ENCODE measurements around the gene APOM. TPM values are rescaled to one million over a fixed set of nuclear protein-coding genes. Genes with fewer than 3 reads are reported as not detected.

Gene APOM
- total RNA-seq, 1 donor from 2014 or later: 2.6 TPM

DNA sequence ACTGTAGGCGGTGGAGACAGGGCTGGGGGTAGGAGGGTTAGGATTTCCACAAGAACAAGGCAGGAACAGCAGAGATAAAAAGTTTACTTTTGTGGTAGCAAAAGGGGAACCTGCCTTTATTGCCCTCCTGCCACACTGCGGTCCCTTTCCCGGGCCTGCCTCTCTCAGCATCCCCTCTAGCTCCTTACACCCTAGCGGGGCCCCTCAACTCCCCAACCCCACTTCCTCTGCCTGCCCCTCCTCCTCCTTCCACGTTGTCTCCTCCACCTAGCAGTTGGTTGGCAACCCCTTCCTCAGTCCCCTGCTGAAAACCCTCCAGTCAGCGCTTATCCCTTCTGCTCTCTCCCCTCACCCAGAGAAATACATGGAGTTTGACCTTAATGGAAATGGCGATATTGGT, 39.9 kb upstream of the APOM start:
- no peaks in the 10 kb centered on the region for H3K4me1 ChIP-seq
- no peaks in the 10 kb centered on the region for H3K9me3 Mint-ChIP-seq
- peaks cover 7% of the 10 kb centered on the region for H3K79me2 ChIP-seq (ENCODE audit: low read depth)
- H3K27me3 ChIP-seq: no peaks in the 10 kb centered on the region
- peaks cover 4% of the 10 kb centered on the region for H3K27me3 Mint-ChIP-seq (ENCODE audit: insufficient read depth, low read depth)
- no peaks in the 10 kb centered on the region for H3K36me3 Mint-ChIP-seq
- H3K36me3 ChIP-seq: no peaks in the 10 kb centered on the region
- no peak overlapping the region for H3K9ac ChIP-seq
- H3K4me1 Mint-ChIP-seq: peaks cover 16% of the 10 kb centered on the region
- H3K4me3 Mint-ChIP-seq: no peak overlapping the region
- no peak overlapping the region for H3K27ac Mint-ChIP-seq
- H3K4me3 ChIP-seq: no peak overlapping the region
- H3K4me2 ChIP-seq: no peak overlapping the region
- no peak for DNase-seq (ENCODE audit: low spot score)
- no peaks in the 10 kb centered on the region for H3K9me3 ChIP-seq (ENCODE audit: low read depth)
- H3K27ac ChIP-seq: no peak overlapping the region
- H2AFZ ChIP-seq (replicated peaks): no peak overlapping the region
- peaks cover 20% of the 10 kb centered on the region for H3F3A ChIP-seq (ENCODE audit: low read depth)
- no peaks in the 10 kb centered on the region for H4K20me1 ChIP-seq (ENCODE audit: low read depth)
- TF ChIP-seq CTCF (IDR thresholded peaks at IDR 0.05) (no peak), EZH2 (IDR thresholded peaks at IDR 0.05) (no peak), EZH2phosphoT487 (IDR thresholded peaks at IDR 0.05) (no peak)

GRCh38 chr6:31617010-31617409, 38.7 kb upstream of the APOM start:
- H2AFZ ChIP-seq (replicated peaks): no peak overlapping the region
- Mint-ChIP-seq H3K36me3 (no peaks in the 10 kb centered on the region), H3K9me3 (no peaks in the 10 kb centered on the region), H3K27me3 (ENCODE audit: insufficient read depth, low read depth) (peaks cover 4% of the 10 kb centered on the region), H3K4me3 (no peak overlapping the region), H3K27ac (peak overlapping the region; percentile 24), H3K4me1 (peaks cover 21% of the 10 kb centered on the region)
- H3K36me3 ChIP-seq: no peaks in the 10 kb centered on the region
- no peak overlapping the region for H3K4me3 ChIP-seq
- peaks cover 19% of the 10 kb centered on the region for H3K79me2 ChIP-seq (ENCODE audit: low read depth)
- no peak overlapping the region for H3K4me2 ChIP-seq
- H3K27ac ChIP-seq: no peak overlapping the region
- H3F3A ChIP-seq (ENCODE audit: low read depth): peaks cover 26% of the 10 kb centered on the region
- H3K9ac ChIP-seq: no peak overlapping the region
- DNase-seq (ENCODE audit: low spot score): no peak
- H3K4me1 ChIP-seq: peaks cover under 1% of the 10 kb centered on the region
- H3K9me3 ChIP-seq (ENCODE audit: low read depth): no peaks in the 10 kb centered on the region
- H3K27me3 ChIP-seq: no peaks in the 10 kb centered on the region
- peaks cover 1% of the 10 kb centered on the region for H4K20me1 ChIP-seq (ENCODE audit: low read depth)
- TF ChIP-seq EZH2phosphoT487 (IDR thresholded peaks at IDR 0.05) (no peak), EZH2 (IDR thresholded peaks at IDR 0.05) (no peak), CTCF (IDR thresholded peaks at IDR 0.05) (no peak)

DNA sequence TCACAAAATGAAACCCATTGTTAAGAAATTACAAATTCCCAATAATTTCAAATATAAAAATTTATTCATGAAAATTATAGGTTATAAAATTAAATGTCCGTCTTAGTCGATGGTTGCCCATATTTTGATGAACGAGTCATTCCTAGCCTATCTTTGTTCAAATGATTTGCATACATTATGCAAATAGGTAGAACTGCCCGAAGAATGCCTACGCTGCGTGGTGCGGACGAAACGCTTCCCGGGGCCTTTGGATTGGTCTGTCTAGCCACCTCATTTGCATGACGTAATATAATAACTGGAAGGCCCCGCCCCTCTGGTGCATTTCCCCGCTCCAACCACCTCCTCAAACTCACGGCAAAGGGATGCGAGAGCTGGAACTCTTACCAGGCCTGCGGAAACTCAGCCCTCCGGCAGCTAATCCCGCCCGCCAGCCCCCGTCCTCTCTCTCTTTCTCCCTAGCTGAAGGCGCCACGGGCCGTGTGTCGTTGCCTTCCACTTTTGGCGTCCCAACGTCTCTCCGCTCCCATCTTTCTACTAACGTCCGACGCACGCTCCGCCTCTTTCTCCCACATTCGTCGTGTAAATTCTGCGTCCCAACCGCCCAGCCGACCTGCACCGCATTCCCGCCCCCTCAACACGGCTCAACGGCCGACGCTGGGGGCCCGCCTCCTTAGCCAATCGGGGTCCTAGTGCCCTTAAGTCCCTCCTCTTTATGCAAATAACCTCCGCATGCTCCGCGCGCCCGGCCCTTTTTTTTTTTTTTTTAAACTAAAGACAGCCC, 35.7 kb upstream of the APOM start:
- Histone ChIP-seq H3F3A (ENCODE audit: low read depth) (peaks cover 43% of the 10 kb centered on the region), H3K9me3 (ENCODE audit: low read depth) (no peaks in the 10 kb centered on the region), H3K36me3 (peaks cover 10% of the 10 kb centered on the region), H3K9ac (peak overlapping the region; percentile 55), H3K4me1 (peaks cover 11% of the 10 kb centered on the region), H3K4me2 (peak overlapping the region; percentile 69), H3K27ac (peak overlapping the region; percentile 100), H3K27me3 (no peaks in the 10 kb centered on the region), H4K20me1 (ENCODE audit: low read depth) (peaks cover 28% of the 10 kb centered on the region), H2AFZ (replicated peaks) (peak overlapping the region; percentile 40), H3K4me3 (peak overlapping the region; percentile 89), H3K79me2 (ENCODE audit: low read depth) (peaks cover 49% of the 10 kb centered on the region)
- peak; percentile 100 for DNase-seq (ENCODE audit: low spot score)
- Mint-ChIP-seq H3K27ac (peak overlapping the region; percentile 98), H3K27me3 (ENCODE audit: insufficient read depth, low read depth) (peaks cover 3% of the 10 kb centered on the region), H3K9me3 (no peaks in the 10 kb centered on the region), H3K4me1 (peaks cover 28% of the 10 kb centered on the region), H3K36me3 (peaks cover 21% of the 10 kb centered on the region), H3K4me3 (peak overlapping the region; percentile 91)
- TF ChIP-seq EZH2phosphoT487 (IDR thresholded peaks at IDR 0.05) (no peak), EZH2 (IDR thresholded peaks at IDR 0.05) (no peak), CTCF (IDR thresholded peaks at IDR 0.05) (no peak)
